ENCODE measurements around the gene TMCC2. TPM values are rescaled to one million over a fixed set of nuclear protein-coding genes. Genes with fewer than 3 reads are reported as not detected.

TMCC2 gene
- total RNA-seq, 1 experiment from 2014 or later: 2.2 TPM

DNA sequence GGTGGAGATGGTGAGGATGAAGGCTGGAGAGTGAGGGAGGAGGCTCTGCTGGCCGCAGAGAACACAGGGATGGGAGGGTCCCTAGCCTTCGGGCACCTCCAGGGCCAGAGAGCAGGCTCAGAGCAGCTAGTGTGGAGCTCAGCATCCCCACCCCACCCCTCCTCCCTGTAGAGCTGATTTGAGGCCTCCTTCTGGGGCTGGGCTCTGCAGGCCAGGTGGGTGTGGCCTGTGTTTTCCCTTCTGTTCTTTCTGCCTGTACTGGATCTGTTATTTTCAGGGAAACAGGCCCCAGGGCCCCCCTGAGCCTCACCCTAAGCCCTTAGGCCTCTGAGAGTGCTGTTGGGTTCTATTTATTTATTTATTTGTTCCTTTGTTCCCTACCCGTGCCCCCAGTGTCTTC is 44.8 kb downstream of the TMCC2 start:
- ChIA-PET CTCF (interaction anchor here (8.2 kb wide), 1 partner anchor 54 kb away, joined by 165 read pairs; no protein-coding TSS in a partner anchor), POLR2A (ENCODE audit: low non-redundant PET) (no interaction called here)
- Histone ChIP-seq H3K36me3 (ENCODE audit: insufficient read depth, low read length, poor library complexity, severe bottlenecking) (no peaks in the 10 kb centered on the region), H3K4me1 (ENCODE audit: insufficient read depth, low read length, poor library complexity, severe bottlenecking) (no peaks in the 10 kb centered on the region), H3K27ac (ENCODE audit: low read depth, low read length, poor library complexity, severe bottlenecking) (no peak overlapping the region), H3K4me3 (ENCODE audit: low read depth, low read length, poor library complexity, severe bottlenecking) (no peak overlapping the region), H3K9me3 (ENCODE audit: low read depth, low read length, poor library complexity, severe bottlenecking) (no peaks in the 10 kb centered on the region), H3K27me3 (replicated peaks; ENCODE audit: insufficient read depth, low read depth, low read length, poor library complexity) (no peaks in the 10 kb centered on the region)
- no TSS peak for BruUV-seq (replicated peaks)
- TF ChIP-seq, protein P1, sequence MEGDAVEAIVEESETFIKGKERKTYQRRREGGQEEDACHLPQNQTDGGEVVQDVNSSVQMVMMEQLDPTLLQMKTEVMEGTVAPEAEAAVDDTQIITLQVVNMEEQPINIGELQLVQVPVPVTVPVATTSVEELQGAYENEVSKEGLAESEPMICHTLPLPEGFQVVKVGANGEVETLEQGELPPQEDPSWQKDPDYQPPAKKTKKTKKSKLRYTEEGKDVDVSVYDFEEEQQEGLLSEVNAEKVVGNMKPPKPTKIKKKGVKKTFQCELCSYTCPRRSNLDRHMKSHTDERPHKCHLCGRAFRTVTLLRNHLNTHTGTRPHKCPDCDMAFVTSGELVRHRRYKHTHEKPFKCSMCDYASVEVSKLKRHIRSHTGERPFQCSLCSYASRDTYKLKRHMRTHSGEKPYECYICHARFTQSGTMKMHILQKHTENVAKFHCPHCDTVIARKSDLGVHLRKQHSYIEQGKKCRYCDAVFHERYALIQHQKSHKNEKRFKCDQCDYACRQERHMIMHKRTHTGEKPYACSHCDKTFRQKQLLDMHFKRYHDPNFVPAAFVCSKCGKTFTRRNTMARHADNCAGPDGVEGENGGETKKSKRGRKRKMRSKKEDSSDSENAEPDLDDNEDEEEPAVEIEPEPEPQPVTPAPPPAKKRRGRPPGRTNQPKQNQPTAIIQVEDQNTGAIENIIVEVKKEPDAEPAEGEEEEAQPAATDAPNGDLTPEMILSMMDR (conservative IDR thresholded peaks at IDR 0.05; ENCODE audit: low read depth, low read length): no peak
- no peak for TF ChIP-seq EZH2 (IDR thresholded peaks at IDR 0.05; ENCODE audit: borderline replicate concordance, low read depth, low read length, poor library complexity, severe bottlenecking)
- DNase-seq (ENCODE audit: low spot score): no peak
- intact Hi-C loops (cut with micrococcal nuclease; ENCODE audit: unreplicated experiment): loop anchor here (5.0 kb wide), 1 partner anchor 250 kb away; no protein-coding TSS in a partner anchor

DNA sequence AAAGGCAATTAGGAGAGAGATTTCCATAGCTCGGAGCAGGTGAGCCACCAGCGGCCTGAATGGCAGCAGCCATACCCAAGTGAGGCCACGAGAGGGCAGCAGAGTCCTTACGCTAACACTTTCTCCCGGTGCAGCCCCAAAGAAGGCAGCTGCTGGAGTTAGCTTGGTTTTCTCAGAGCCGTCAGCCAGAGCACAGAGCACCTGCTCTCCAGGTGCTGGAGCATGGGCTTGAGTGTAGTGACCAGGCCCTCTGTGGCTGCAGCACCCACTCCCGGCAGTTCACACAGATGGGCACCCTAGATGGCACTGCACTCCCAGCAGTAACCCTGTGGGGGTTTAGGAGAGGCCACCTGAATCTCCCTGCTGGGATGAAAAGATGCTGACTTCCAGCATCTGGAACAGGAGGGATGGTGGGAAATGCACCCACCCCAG is 45.8 kb downstream of the TMCC2 start:
- no peaks in the 10 kb centered on the region for H3K27me3 ChIP-seq (replicated peaks; ENCODE audit: insufficient read depth, low read depth, low read length, poor library complexity)
- no peak for TF ChIP-seq EZH2 (IDR thresholded peaks at IDR 0.05; ENCODE audit: borderline replicate concordance, low read depth, low read length, poor library complexity, severe bottlenecking)
- TF ChIP-seq, protein P1 (conservative IDR thresholded peaks at IDR 0.05; ENCODE audit: low read depth, low read length): peak; percentile 96
- no peak overlapping the region for H3K27ac ChIP-seq (ENCODE audit: low read depth, low read length, poor library complexity, severe bottlenecking)
- ChIA-PET CTCF (interaction anchor here (0.6 to 8.2 kb wide), 18 partner anchors 9 to 251 kb away, joined by 3 to 165 read pairs (median 6); partner anchors contain the start of gene NUAK2), POLR2A (ENCODE audit: low non-redundant PET) (no interaction called here)
- peak; percentile 77 for DNase-seq (ENCODE audit: low spot score)
- no peak overlapping the region for H3K4me3 ChIP-seq (ENCODE audit: low read depth, low read length, poor library complexity, severe bottlenecking)
- no peaks in the 10 kb centered on the region for H3K36me3 ChIP-seq (ENCODE audit: insufficient read depth, low read length, poor library complexity, severe bottlenecking)
- H3K4me1 ChIP-seq (ENCODE audit: insufficient read depth, low read length, poor library complexity, severe bottlenecking): no peaks in the 10 kb centered on the region
- BruUV-seq (replicated peaks): no TSS peak
- intact Hi-C loops (cut with micrococcal nuclease; ENCODE audit: unreplicated experiment): loop anchor here (1.0 to 5.0 kb wide), 2 partner anchors 52 to 249 kb away; no protein-coding TSS in a partner anchor
- H3K9me3 ChIP-seq (ENCODE audit: low read depth, low read length, poor library complexity, severe bottlenecking): no peaks in the 10 kb centered on the region

DNA sequence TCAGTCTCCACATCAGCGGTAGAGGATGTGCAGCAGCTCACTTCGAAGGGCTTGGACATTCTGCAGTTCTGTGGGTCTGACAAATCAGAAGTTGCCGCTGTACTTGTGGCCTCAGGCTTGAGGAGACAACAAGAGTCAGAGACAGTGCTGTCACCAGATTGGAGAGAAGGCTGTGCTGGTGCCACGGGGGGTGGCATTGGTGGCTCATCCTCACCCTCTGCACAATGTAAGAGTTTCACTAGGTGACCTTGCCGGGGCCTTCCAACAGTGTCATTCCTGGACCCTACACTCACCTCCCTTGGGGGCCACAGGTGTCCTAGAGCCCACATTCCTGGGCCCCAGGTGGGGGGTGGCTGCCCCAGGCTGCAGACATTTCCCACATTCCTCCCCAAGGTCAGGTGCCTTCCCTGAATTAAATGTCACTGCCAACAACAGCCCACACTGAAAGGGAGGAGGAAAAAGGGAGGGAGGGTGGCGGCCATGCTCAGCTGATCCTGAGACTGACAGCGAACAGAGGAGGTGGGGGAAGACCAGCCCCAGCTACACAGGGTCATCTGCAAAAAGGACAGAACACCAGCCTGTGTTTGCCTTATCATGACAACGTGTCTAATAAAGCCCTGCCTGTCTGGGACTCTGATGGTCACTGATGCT is 46.4 kb downstream of the TMCC2 start:
- Histone ChIP-seq H3K36me3 (ENCODE audit: insufficient read depth, low read length, poor library complexity, severe bottlenecking) (no peaks in the 10 kb centered on the region), H3K27me3 (replicated peaks; ENCODE audit: insufficient read depth, low read depth, low read length, poor library complexity) (no peaks in the 10 kb centered on the region), H3K4me3 (ENCODE audit: low read depth, low read length, poor library complexity, severe bottlenecking) (no peak overlapping the region), H3K4me1 (ENCODE audit: insufficient read depth, low read length, poor library complexity, severe bottlenecking) (no peaks in the 10 kb centered on the region), H3K27ac (ENCODE audit: low read depth, low read length, poor library complexity, severe bottlenecking) (no peak overlapping the region), H3K9me3 (ENCODE audit: low read depth, low read length, poor library complexity, severe bottlenecking) (no peaks in the 10 kb centered on the region)
- TF ChIP-seq, protein P1 (conservative IDR thresholded peaks at IDR 0.05; ENCODE audit: low read depth, low read length): no peak
- no peak for TF ChIP-seq EZH2 (IDR thresholded peaks at IDR 0.05; ENCODE audit: borderline replicate concordance, low read depth, low read length, poor library complexity, severe bottlenecking)
- ChIA-PET CTCF (interaction anchor here (0.6 to 8.2 kb wide), 18 partner anchors 9 to 250 kb away, joined by 3 to 165 read pairs (median 6); partner anchors contain the start of gene NUAK2), POLR2A (ENCODE audit: low non-redundant PET) (no interaction called here)
- no TSS peak for BruUV-seq (replicated peaks)
- no peak for DNase-seq (ENCODE audit: low spot score)
- intact Hi-C loops (cut with micrococcal nuclease; ENCODE audit: unreplicated experiment): loop anchor here (5.0 kb wide), 1 partner anchor 248 kb away; no protein-coding TSS in a partner anchor

Data from A673 (cell line).